ENCODE data around the gene MVB12A.

The MVB12A gene

DNA sequence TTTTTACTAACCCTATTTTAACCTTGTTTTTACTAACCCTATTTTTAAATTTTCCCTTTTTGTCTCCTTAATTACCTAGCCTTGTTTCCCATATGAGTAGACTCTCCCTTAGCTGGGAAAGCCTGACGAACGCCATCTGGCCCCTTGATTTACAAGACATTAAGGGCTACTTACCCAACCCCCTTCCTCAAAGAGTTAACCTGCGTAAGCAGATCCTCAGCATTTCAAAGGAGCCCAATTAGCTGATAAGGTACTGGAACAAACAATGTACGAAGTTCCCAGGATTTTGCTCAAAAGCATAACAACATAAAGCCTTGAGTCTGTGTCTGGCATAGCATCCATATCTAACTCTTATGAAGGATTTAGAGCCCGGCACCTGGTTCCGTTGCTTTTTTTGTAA lies 4.7 kb upstream of the MVB12A start:
- DNase-seq (ENCODE audit: low read depth) = no peak
- no peak for TF ChIP-seq CTCF (conservative IDR thresholded peaks at IDR 0.05; ENCODE audit: control insufficient read depth, insufficient read depth, low read depth, low read length)
- no peak overlapping the region for H3K4me3 ChIP-seq (ENCODE audit: control insufficient read depth, low read depth, low read length)

DNA sequence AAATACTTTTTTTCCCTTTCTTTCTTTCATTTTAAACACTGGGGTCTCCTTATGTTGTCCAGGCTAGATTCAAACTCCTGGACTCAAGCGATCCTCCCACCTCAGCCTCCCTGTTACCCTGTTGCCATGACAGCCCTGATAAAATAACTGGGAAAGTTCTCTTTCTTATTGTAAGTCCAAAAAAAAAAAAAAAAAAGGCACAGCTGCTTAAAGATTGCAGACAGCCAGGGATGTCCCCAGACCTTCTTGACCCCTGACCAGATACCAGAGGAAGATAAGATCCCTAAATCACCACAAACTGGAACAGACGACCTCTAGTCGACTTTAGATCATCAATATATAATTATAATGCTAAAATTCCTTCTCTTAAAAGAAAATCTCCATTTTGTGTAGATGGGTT lies 1.1 kb upstream of the MVB12A start:
- H3K4me3 ChIP-seq (ENCODE audit: control insufficient read depth, low read depth, low read length) = no peak overlapping the region
- no peak for DNase-seq (ENCODE audit: low read depth)
- TF ChIP-seq CTCF (conservative IDR thresholded peaks at IDR 0.05; ENCODE audit: control insufficient read depth, insufficient read depth, low read depth, low read length) = no peak

DNA sequence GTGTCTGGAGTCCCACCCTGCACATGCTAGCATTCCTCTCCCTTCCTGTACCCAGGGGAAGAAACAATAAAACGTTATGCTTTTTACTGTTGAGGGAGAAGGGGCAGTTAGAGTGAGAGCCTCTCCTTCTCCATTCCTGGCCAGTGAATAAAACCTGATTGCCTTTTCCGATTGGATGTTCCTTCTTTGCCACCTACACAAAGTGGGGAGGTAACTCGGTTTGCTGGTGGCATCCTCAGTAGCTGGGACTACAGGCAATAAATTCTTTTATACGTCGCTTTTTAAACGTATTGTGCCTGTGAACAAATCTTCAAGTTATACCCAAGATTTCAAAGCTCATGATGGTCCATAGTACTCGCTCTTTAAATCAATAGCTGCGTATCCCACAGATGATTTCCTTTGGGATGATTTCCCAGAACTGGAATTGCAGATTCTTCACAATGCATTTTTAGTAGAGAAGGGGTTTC lies 660 bp upstream of the MVB12A start:
- no peak for TF ChIP-seq CTCF (conservative IDR thresholded peaks at IDR 0.05; ENCODE audit: control insufficient read depth, insufficient read depth, low read depth, low read length)
- H3K4me3 ChIP-seq (ENCODE audit: control insufficient read depth, low read depth, low read length) = peak overlapping the region; percentile 63
- no peak for DNase-seq (ENCODE audit: low read depth)

GRCh38 chr19:17420475-17420924 lies 653 bp downstream of the MVB12A start:
- peak overlapping the region; percentile 78 for H3K4me3 ChIP-seq (ENCODE audit: control insufficient read depth, low read depth, low read length)
- TF ChIP-seq CTCF (conservative IDR thresholded peaks at IDR 0.05; ENCODE audit: control insufficient read depth, insufficient read depth, low read depth, low read length) = no peak
- DNase-seq (ENCODE audit: low read depth) = no peak

GRCh38 chr19:17421942-17422341 lies 2.1 kb downstream of the MVB12A start:
- H3K4me3 ChIP-seq (ENCODE audit: control insufficient read depth, low read depth, low read length) = no peak overlapping the region
- no peak for DNase-seq (ENCODE audit: low read depth)
- no peak for TF ChIP-seq CTCF (conservative IDR thresholded peaks at IDR 0.05; ENCODE audit: control insufficient read depth, insufficient read depth, low read depth, low read length)

- no peak for TF ChIP-seq CTCF (conservative IDR thresholded peaks at IDR 0.05; ENCODE audit: control insufficient read depth, insufficient read depth, low read depth, low read length)
- H3K4me3 ChIP-seq (ENCODE audit: control insufficient read depth, low read depth, low read length) = no peak overlapping the region
- no peak for DNase-seq (ENCODE audit: low read depth)
Observed at GRCh38 chr19:17423429-17424208, 3.8 kb downstream of the MVB12A start.

Measured in fibroblast of mammary gland (primary cell).